WTC11 (cell line): ENCODE data around the gene ST6GAL1. TPM values are rescaled to one million over a fixed set of nuclear protein-coding genes. Genes with fewer than 3 reads are reported as not detected.

Experiments used
- ATAC-seq: fragments of 200-7000 bp; cut with Tn5 transposase; 2 replicates; pipeline ENCODE4 v1.10.0; 2021; ENCODE audit warnings: mild to moderate bottlenecking, moderate library complexity
- CTCF ChIA-PET: fragments of 300-600 bp; sonication (Branson Sonifier 250); formaldehyde crosslinking; loops from one replicate; lab custom pipeline; 2021; ENCODE audit warnings: antibody characterized with exemption; lab: Charles Lee
- POLR2A ChIA-PET: fragments of 350-600 bp; sonication (Branson Sonifier 250); formaldehyde crosslinking; loops from one replicate; lab custom pipeline; 2021; ENCODE audit warnings: antibody characterized with exemption; lab: Charles Lee
- DNase-seq: peaks from one replicate; pipeline ENCODE4 v3.0.0; 2021; ENCODE audit warnings: low spot score
- H3K27ac Mint-ChIP-seq: 2 replicates; pipeline ENCODE4 v1.8.0; 2021; ENCODE audit warnings: mixed read lengths
- H3K27me3 Mint-ChIP-seq: 2 replicates; pipeline ENCODE4 v1.8.0; 2021; ENCODE audit warnings: low read depth, mild to moderate bottlenecking, moderate library complexity, mixed read lengths
- H3K36me3 Mint-ChIP-seq: 2 replicates; pipeline ENCODE4 v1.8.0; 2021; ENCODE audit warnings: mixed read lengths
- H3K4me1 Mint-ChIP-seq: 2 replicates; pipeline ENCODE4 v1.8.0; 2022; ENCODE audit warnings: mixed read lengths
- H3K4me3 Mint-ChIP-seq: 2 replicates; pipeline ENCODE4 v1.8.0; 2021; ENCODE audit warnings: mild to moderate bottlenecking, moderate library complexity, mixed read lengths
- H3K9me3 Mint-ChIP-seq: 2 replicates; pipeline ENCODE4 v1.8.0; 2021; ENCODE audit warnings: mixed read lengths
- FOXJ3 ChIP-seq: sonication (generic); formaldehyde crosslinking; IDR thresholded peaks from 2 replicates; pipeline ENCODE4 v1.9.0; 2021; ENCODE audit warnings: missing genetic modification reagents, mild to moderate bottlenecking, borderline replicate concordance
- JAZF1 ChIP-seq: fragments of 250-450 bp; sonication (Bioruptor Pico); IDR thresholded peaks from 2 replicates; pipeline ENCODE4 v1.9.0; 2021; ENCODE audit warnings: moderate library complexity, mild to moderate bottlenecking, inconsistent platforms
- NFE2L1 ChIP-seq: sonication (generic); formaldehyde crosslinking; IDR thresholded peaks from 2 replicates; pipeline ENCODE4 v1.8.1; 2023; ENCODE audit warnings: missing genetic modification reagents
- TP53 ChIP-seq: sonication (generic); formaldehyde crosslinking; IDR thresholded peaks from 2 replicates; pipeline ENCODE4 v1.8.1; 2023; ENCODE audit warnings: mild to moderate bottlenecking, missing genetic modification reagents
- ZNF263 ChIP-seq: sonication (generic); formaldehyde crosslinking; IDR thresholded peaks from 2 replicates; pipeline ENCODE4 v1.8.1; 2022; ENCODE audit warnings: low read depth, mild to moderate bottlenecking, moderate library complexity, missing genetic modification reagents
- ZNF423 ChIP-seq: fragments of 250-450 bp; sonication (Bioruptor Pico); IDR thresholded peaks from 2 replicates; pipeline ENCODE4 v2.1.2; 2022; ENCODE audit warnings: mild to moderate bottlenecking, moderate library complexity
- total RNA-seq: library from RNA; stranded (reverse); gene quantifications from 3 replicates; pipeline ENCODE4 v1.2.3, GENCODE V29; 2021
- TF ChIP-seq, protein P1 (sequence below): fragments of 200-600 bp; IDR thresholded peaks from 2 replicates; pipeline ENCODE4 v1.8.0; 2022; ENCODE audit warnings: antibody characterized with exemption
- TF ChIP-seq, protein P2 (sequence below): sonication (generic); formaldehyde crosslinking; conservative IDR thresholded peaks from 2 replicates; pipeline ENCODE4 v1.8.1; 2023; ENCODE audit warnings: mild to moderate bottlenecking, low read depth, missing genetic modification reagents, moderate library complexity
- TF ChIP-seq, protein P3 (sequence below): fragments of 250-450 bp; sonication (Bioruptor Pico); IDR thresholded peaks from 2 replicates; pipeline ENCODE4 v1.9.0; 2021; ENCODE audit warnings: moderate library complexity, mild to moderate bottlenecking, inconsistent platforms, borderline replicate concordance
- TF ChIP-seq, protein P4 (sequence below): sonication (generic); formaldehyde crosslinking; IDR thresholded peaks from 2 replicates; pipeline ENCODE4 v1.8.0; 2022; ENCODE audit warnings: mild to moderate bottlenecking, missing genetic modification reagents
- TF ChIP-seq, protein P5 (sequence below): sonication (generic); formaldehyde crosslinking; IDR thresholded peaks from 2 replicates; pipeline ENCODE4 v1.8.0; 2023; ENCODE audit warnings: mild to moderate bottlenecking, missing genetic modification reagents
- TF ChIP-seq, protein P6 (sequence below): fragments of 250-450 bp; sonication (Bioruptor Pico); IDR thresholded peaks from 2 replicates; pipeline ENCODE4 v1.9.0; 2021; ENCODE audit warnings: mild to moderate bottlenecking

The ST6GAL1 gene
- total RNA-seq, 1 experiment from 2014 or later, result 87.5 TPM

DNA sequence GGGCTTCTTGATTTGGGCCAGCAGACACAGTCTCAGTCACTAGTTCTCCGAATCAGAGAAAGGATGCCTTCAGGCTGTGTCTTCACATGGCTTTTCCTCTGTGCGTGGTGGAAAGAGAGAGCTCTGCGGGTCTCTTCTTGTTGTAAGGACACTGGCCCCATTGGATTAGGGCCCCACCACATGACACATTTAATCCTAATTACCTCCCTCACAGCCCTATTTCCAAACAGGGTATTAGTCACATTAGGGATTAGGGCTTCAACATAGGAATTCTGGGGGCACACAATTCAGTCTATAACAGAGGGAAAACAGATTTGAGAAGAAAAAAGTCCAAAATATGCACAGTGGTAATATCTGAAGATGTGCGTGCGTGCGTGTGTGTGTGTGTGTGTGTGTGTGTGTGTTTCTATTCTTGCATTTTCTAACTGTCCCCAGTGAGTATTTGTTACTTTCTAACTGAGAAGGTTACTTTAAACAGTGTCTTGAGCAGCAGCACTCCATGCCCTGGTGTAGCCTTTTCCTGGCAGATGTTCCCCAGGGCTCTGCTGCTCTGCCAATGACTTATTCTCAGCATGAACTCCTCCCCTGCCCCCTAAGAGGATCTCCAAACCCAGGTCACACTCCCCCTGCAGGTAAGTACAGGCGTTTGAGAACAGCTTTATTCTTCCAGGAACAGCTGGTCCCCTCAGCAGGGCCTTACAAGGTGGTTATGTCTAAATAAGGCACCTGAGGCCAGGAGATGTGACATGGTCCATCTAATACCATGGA is 136.1 kb downstream of the ST6GAL1 start:
- peaks cover 7% of the 10 kb centered on the region for H3K9me3 Mint-ChIP-seq
- no peaks in the 10 kb centered on the region for H3K27me3 Mint-ChIP-seq
- TF ChIP-seq, protein P1, sequence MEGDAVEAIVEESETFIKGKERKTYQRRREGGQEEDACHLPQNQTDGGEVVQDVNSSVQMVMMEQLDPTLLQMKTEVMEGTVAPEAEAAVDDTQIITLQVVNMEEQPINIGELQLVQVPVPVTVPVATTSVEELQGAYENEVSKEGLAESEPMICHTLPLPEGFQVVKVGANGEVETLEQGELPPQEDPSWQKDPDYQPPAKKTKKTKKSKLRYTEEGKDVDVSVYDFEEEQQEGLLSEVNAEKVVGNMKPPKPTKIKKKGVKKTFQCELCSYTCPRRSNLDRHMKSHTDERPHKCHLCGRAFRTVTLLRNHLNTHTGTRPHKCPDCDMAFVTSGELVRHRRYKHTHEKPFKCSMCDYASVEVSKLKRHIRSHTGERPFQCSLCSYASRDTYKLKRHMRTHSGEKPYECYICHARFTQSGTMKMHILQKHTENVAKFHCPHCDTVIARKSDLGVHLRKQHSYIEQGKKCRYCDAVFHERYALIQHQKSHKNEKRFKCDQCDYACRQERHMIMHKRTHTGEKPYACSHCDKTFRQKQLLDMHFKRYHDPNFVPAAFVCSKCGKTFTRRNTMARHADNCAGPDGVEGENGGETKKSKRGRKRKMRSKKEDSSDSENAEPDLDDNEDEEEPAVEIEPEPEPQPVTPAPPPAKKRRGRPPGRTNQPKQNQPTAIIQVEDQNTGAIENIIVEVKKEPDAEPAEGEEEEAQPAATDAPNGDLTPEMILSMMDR, result peak; percentile 15; the same call in 1 of the 2 replicates
- TF ChIP-seq, protein P2, sequence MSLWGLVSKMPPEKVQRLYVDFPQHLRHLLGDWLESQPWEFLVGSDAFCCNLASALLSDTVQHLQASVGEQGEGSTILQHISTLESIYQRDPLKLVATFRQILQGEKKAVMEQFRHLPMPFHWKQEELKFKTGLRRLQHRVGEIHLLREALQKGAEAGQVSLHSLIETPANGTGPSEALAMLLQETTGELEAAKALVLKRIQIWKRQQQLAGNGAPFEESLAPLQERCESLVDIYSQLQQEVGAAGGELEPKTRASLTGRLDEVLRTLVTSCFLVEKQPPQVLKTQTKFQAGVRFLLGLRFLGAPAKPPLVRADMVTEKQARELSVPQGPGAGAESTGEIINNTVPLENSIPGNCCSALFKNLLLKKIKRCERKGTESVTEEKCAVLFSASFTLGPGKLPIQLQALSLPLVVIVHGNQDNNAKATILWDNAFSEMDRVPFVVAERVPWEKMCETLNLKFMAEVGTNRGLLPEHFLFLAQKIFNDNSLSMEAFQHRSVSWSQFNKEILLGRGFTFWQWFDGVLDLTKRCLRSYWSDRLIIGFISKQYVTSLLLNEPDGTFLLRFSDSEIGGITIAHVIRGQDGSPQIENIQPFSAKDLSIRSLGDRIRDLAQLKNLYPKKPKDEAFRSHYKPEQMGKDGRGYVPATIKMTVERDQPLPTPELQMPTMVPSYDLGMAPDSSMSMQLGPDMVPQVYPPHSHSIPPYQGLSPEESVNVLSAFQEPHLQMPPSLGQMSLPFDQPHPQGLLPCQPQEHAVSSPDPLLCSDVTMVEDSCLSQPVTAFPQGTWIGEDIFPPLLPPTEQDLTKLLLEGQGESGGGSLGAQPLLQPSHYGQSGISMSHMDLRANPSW (CRISPR knock-in tag), result no peak
- H3K27ac Mint-ChIP-seq, result peak overlapping the region; percentile 30; the same call in 1 of the 2 replicates
- peaks cover 40% of the 10 kb centered on the region for H3K4me1 Mint-ChIP-seq
- H3K36me3 Mint-ChIP-seq, result peaks cover 40% of the 10 kb centered on the region
- peak; percentile 68 for DNase-seq
- peak; percentile 88 for ATAC-seq
- ChIA-PET POLR2A (interaction anchor here (0.6 kb wide), 1 partner anchor 121 kb away, joined by 4 read pairs; no protein-coding TSS in a partner anchor), CTCF (interaction anchor here (0.6 to 2.6 kb wide), 17 partner anchors 9 to 244 kb away, joined by 3 to 21 read pairs (median 4); partner anchors contain the start of gene RPL39L)
- no peak overlapping the region for H3K4me3 Mint-ChIP-seq

DNA sequence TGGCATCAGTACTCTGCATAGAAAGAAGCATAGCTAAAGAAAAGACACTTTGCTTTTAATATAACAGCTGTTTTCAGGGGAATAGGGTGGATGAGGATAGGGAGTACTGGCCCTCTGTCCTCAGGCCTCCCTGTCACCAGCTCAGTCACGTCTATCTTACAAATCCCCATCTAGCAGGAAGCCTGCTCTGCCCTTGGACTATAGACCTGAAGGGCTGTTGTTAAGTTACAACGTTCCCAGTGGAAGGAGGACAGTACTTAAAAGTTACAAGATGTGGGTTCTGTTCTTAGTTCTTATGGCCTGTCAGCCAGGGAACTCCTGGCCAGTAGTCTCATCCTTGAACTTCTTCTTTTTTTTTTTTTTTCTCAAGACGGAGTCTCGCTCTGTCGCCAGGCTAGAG is 138.5 kb downstream of the ST6GAL1 start:
- Mint-ChIP-seq H3K4me3 (no peak overlapping the region), H3K27ac (no peak overlapping the region), H3K4me1 (peaks cover 34% of the 10 kb centered on the region), H3K27me3 (no peaks in the 10 kb centered on the region), H3K36me3 (peaks cover 43% of the 10 kb centered on the region), H3K9me3 (peaks cover 7% of the 10 kb centered on the region)
- TF ChIP-seq, protein P3, sequence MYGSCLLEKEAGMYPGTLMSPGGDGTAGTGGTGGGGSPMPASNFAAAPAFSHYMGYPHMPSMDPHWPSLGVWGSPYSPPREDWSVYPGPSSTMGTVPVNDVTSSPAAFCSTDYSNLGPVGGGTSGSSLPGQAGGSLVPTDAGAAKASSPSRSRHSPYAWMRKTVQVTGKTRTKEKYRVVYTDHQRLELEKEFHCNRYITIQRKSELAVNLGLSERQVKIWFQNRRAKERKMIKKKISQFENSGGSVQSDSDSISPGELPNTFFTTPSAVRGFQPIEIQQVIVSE (CRISPR knock-in tag), result no peak
- TF ChIP-seq FOXJ3 (CRISPR knock-in tag) (no peak), ZNF263 (no peak), TP53 (no peak), NFE2L1 (CRISPR knock-in tag) (no peak), JAZF1 (no peak), ZNF423 (CRISPR knock-in tag) (no peak)
- TF ChIP-seq, protein P4, sequence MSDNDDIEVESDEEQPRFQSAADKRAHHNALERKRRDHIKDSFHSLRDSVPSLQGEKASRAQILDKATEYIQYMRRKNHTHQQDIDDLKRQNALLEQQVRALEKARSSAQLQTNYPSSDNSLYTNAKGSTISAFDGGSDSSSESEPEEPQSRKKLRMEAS (CRISPR knock-in tag), result no peak
- TF ChIP-seq, protein P5, sequence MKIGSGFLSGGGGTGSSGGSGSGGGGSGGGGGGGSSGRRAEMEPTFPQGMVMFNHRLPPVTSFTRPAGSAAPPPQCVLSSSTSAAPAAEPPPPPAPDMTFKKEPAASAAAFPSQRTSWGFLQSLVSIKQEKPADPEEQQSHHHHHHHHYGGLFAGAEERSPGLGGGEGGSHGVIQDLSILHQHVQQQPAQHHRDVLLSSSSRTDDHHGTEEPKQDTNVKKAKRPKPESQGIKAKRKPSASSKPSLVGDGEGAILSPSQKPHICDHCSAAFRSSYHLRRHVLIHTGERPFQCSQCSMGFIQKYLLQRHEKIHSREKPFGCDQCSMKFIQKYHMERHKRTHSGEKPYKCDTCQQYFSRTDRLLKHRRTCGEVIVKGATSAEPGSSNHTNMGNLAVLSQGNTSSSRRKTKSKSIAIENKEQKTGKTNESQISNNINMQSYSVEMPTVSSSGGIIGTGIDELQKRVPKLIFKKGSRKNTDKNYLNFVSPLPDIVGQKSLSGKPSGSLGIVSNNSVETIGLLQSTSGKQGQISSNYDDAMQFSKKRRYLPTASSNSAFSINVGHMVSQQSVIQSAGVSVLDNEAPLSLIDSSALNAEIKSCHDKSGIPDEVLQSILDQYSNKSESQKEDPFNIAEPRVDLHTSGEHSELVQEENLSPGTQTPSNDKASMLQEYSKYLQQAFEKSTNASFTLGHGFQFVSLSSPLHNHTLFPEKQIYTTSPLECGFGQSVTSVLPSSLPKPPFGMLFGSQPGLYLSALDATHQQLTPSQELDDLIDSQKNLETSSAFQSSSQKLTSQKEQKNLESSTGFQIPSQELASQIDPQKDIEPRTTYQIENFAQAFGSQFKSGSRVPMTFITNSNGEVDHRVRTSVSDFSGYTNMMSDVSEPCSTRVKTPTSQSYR (CRISPR knock-in tag), result no peak
- TF ChIP-seq, protein P6, sequence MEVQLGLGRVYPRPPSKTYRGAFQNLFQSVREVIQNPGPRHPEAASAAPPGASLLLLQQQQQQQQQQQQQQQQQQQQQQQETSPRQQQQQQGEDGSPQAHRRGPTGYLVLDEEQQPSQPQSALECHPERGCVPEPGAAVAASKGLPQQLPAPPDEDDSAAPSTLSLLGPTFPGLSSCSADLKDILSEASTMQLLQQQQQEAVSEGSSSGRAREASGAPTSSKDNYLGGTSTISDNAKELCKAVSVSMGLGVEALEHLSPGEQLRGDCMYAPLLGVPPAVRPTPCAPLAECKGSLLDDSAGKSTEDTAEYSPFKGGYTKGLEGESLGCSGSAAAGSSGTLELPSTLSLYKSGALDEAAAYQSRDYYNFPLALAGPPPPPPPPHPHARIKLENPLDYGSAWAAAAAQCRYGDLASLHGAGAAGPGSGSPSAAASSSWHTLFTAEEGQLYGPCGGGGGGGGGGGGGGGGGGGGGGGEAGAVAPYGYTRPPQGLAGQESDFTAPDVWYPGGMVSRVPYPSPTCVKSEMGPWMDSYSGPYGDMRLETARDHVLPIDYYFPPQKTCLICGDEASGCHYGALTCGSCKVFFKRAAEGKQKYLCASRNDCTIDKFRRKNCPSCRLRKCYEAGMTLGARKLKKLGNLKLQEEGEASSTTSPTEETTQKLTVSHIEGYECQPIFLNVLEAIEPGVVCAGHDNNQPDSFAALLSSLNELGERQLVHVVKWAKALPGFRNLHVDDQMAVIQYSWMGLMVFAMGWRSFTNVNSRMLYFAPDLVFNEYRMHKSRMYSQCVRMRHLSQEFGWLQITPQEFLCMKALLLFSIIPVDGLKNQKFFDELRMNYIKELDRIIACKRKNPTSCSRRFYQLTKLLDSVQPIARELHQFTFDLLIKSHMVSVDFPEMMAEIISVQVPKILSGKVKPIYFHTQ (CRISPR knock-in tag), result no peak
- ATAC-seq (no peak), DNase-seq (no peak)
- CTCF ChIA-PET, result interaction anchor here (2.2 kb wide), 1 partner anchor 71 kb away, joined by 10 read pairs; the partner anchor contains the start of gene RPL39L
- POLR2A ChIA-PET, result interaction anchor here (0.6 kb wide), 1 partner anchor 24 kb away, joined by 3 read pairs; no protein-coding TSS in a partner anchor
